Spleen (tissue), 11 donors: Measurements from ENCODE around the gene UPK3A. TPM values are rescaled to one million over a fixed set of nuclear protein-coding genes. Genes with fewer than 3 reads are reported as not detected.
A peak's percentile ranks its signal among the peaks of the same experiment; 100 is the strongest.

Experiments used
- DNase-seq: peaks from one replicate; pipeline ENCODE4 v3.0.0-alpha.2; 2020
- H3K27ac ChIP-seq, 8 donors: fragments of 200-600 bp; sonication (generic) in 7 of 8; 1 replicate in 4 of 8; 2 replicates in 4 of 8; pipeline versions ENCODE4 v1.5.0 to v1.8.0; 2016 to 2021; ENCODE audit warnings: inconsistent platforms in 4 of 8, mild to moderate bottlenecking in 4 of 8, moderate library complexity in 1 of 8
- H3K27me3 ChIP-seq, 7 donors: fragments of 200-600 bp; sonication (generic) in 6 of 7; replicated peaks in 1 of 7; 1 replicate in 4 of 7; 2 replicates in 3 of 7; pipeline versions ENCODE4 v1.5.0 to v1.8.0; 2016 to 2021; ENCODE audit warnings: inconsistent platforms in 3 of 7, mild to moderate bottlenecking in 1 of 7
- H3K36me3 ChIP-seq, 6 donors: fragments of 200-600 bp; sonication (generic) in 5 of 6; 1 replicate in 4 of 6; 2 replicates in 2 of 6; pipeline versions ENCODE4 v1.5.0 to v1.8.0; 2016 to 2021; ENCODE audit warnings: inconsistent platforms in 2 of 6
- H3K4me1 ChIP-seq, 6 donors: fragments of 200-600 bp; sonication (generic) in 5 of 6; 1 replicate in 3 of 6; 2 replicates in 3 of 6; pipeline versions ENCODE4 v1.5.0 to v1.8.0; 2016 to 2021; ENCODE audit warnings: inconsistent platforms in 3 of 6
- H3K4me3 ChIP-seq, 8 donors: fragments of 200-600 bp; sonication (generic) in 7 of 8; 1 replicate in 4 of 8; 2 replicates in 4 of 8; pipeline versions ENCODE4 v1.5.0 to v1.8.0; 2016 to 2021; ENCODE audit warnings: inconsistent platforms in 4 of 8, mild to moderate bottlenecking in 4 of 8, moderate library complexity in 2 of 8
- H3K9me3 ChIP-seq, 8 donors: fragments of 200-600 bp; sonication (generic) in 7 of 8; 1 replicate in 4 of 8; 2 replicates in 4 of 8; pipeline versions ENCODE4 v1.5.0 to v1.8.0; 2016 to 2021; ENCODE audit warnings: inconsistent platforms in 4 of 8
- CTCF ChIP-seq, 11 experiments: fragments of 200-600 bp in 7 of 11; fragments of 450-650 bp in 4 of 11; sonication (generic) in 4 of 11; IDR thresholded peaks in 8 of 11; conservative IDR thresholded peaks in 3 of 11; 1 replicate in 7 of 11; 2 replicates in 4 of 11; pipeline versions ENCODE4 v1.4.0 to v1.8.0; 2016 to 2021; ENCODE audit warnings: antibody characterized with exemption in 11 of 11, inconsistent platforms in 4 of 11, mild to moderate bottlenecking in 1 of 11
- POLR2A ChIP-seq, 3 donors: fragments of 450-650 bp; IDR thresholded peaks; one replicate each; pipeline ENCODE4 v1.5.1; 2017; ENCODE audit warnings: antibody characterized with exemption in 3 of 3, mild to moderate bottlenecking in 1 of 3
- POLR2AphosphoS5 ChIP-seq, 3 donors: sonication (generic); formaldehyde crosslinking; IDR thresholded peaks; one replicate each; pipeline ENCODE4 v1.5.1; 2017; ENCODE audit warnings: antibody characterized with exemption in 3 of 3
- WGBS, 5 donors: extraction: QIAGEN DNeasy Blood & Tissue Kit in 3 of 5; methylation state at CpG; one replicate each; pipeline versions ENCODE4 v1.1.5 to v1.1.7; 2013 to 2018; 5-methylcytosine and 5-hydroxymethylcytosine counted together
- intact Hi-C: fragments of 100-400 bp; cut with DNase I; formaldehyde crosslinking; loops from one replicate; pipeline ENCODE4 v1.15.0; 2023; ENCODE audit warnings: low total_unique reads
- polyA plus RNA-seq, 3 donors: library from polyadenylated mRNA; stranded (reverse); fragments of 200-250 nt; gene quantifications; one replicate each; pipeline ENCODE4 v1.2.1, GENCODE V29; 2013
- total RNA-seq, 7 donors: library from RNA; depleted of rRNA in 3 of 7; stranded (reverse); fragments of >200 nt in 3 of 7; fragmentation: NEBNext Ultra II Directional in 4 of 7; extraction: Animal tissue kit (Norgen Biotek cat#: 25700) in 4 of 7; gene quantifications; one replicate each; pipeline versions ENCODE4 v1.1.0 to v1.2.1, GENCODE V29; 2016 to 2021
- donor health status: healthy with polysubstance abuse.
- donor health status: DM: no; HTN: no; CAD: no; lungs with moderate emphysema.
- donor health status: DM: no; HTN: no; CAD: no.
- donor health status: Bipolar disorder and iron deficiency.
- donor health status: healthy.
- donor health status: DM: no; HTN: no; CAD: no.
- donor health status: DM: yes; HTN: yes; CAD: no.

The UPK3A gene
- total and polyA plus RNA-seq, 10 donors, result 0.35 to 2.7 (median 1.4) TPM; not detected in 5

- Histone ChIP-seq H3K27me3 (no peaks in the 10 kb centered on the region), H3K27ac (peak overlapping the region in 6 of 8 donors; percentile 79 to 92 (median 84)), H3K4me1 (peaks cover 6 to 64% (median 39%) of the 10 kb centered on the region in 6 donors), H3K36me3 (peaks cover 0 to 41% (median 22%) of the 10 kb centered on the region in 6 donors), H3K9me3 (no peaks in the 10 kb centered on the region), H3K4me3 (no peak overlapping the region)
- no peak for DNase-seq
- TF ChIP-seq POLR2A (IDR thresholded peaks at IDR 0.05) (no peak), POLR2AphosphoS5 (IDR thresholded peaks at IDR 0.05) (no peak), CTCF (IDR thresholded peaks at IDR 0.05 in 8 of 11, conservative IDR thresholded peaks at IDR 0.05 in 3 of 11) (no peak)
- intact Hi-C loops, result no loop called here
- WGBS, 5 donors, result 84 to 91% (median 88%) methylated on average over 9 of the region's 9 CpGs
Observed at GRCh38 chr22:45320357-45320976, 35.7 kb downstream of the UPK3A start.

GRCh38 chr22:45321827-45322226 lies 37.1 kb downstream of the UPK3A start:
- H3K27ac ChIP-seq, result peak overlapping the region in 3 of 8 donors; percentile 2 to 85 (median 84)
- peaks cover 6 to 51% (median 38%) of the 10 kb centered on the region in 6 donors for H3K4me1 ChIP-seq
- 70 to 87% (median 77%) methylated on average over 12 of the region's 12 CpGs for WGBS, 5 donors
- intact Hi-C loops, result no loop called here
- H3K36me3 ChIP-seq, result peaks cover 0 to 52% (median 26%) of the 10 kb centered on the region in 6 donors
- H3K4me3 ChIP-seq, result no peak overlapping the region
- DNase-seq, result peak; percentile 42
- no peak for TF ChIP-seq POLR2AphosphoS5 (IDR thresholded peaks at IDR 0.05)
- no peak for TF ChIP-seq CTCF (IDR thresholded peaks at IDR 0.05 in 8 of 11, conservative IDR thresholded peaks at IDR 0.05 in 3 of 11)
- TF ChIP-seq POLR2A (IDR thresholded peaks at IDR 0.05), result no peak
- H3K27me3 ChIP-seq, result no peaks in the 10 kb centered on the region
- no peaks in the 10 kb centered on the region for H3K9me3 ChIP-seq

GRCh38 chr22:45322873-45323525 lies 38.2 kb downstream of the UPK3A start:
- DNase-seq, result peak; percentile 18
- Histone ChIP-seq H3K27me3 (no peaks in the 10 kb centered on the region), H3K36me3 (peaks cover 0 to 64% (median 33%) of the 10 kb centered on the region in 6 donors), H3K9me3 (no peaks in the 10 kb centered on the region), H3K4me1 (peaks cover under 1 to 39% (median 26%) of the 10 kb centered on the region in 6 donors), H3K27ac (peak overlapping the region in 3 of 8 donors; percentile 5 to 31 (median 25)), H3K4me3 (no peak overlapping the region)
- TF ChIP-seq POLR2AphosphoS5 (IDR thresholded peaks at IDR 0.05) (no peak), POLR2A (IDR thresholded peaks at IDR 0.05) (no peak), CTCF (IDR thresholded peaks at IDR 0.05 in 8 of 11, conservative IDR thresholded peaks at IDR 0.05 in 3 of 11) (no peak)
- WGBS, 5 donors, result 89 to 96% (median 91%) methylated on average over 23 to 24 of the region's 24 CpGs
- intact Hi-C loops, result no loop called here

- intact Hi-C loops, result no loop called here
- TF ChIP-seq CTCF (IDR thresholded peaks at IDR 0.05 in 8 of 11, conservative IDR thresholded peaks at IDR 0.05 in 3 of 11) (no peak), POLR2A (IDR thresholded peaks at IDR 0.05) (no peak), POLR2AphosphoS5 (IDR thresholded peaks at IDR 0.05) (no peak)
- H3K27ac ChIP-seq, result peak overlapping the region in 1 of 8 donors; percentile 31
- peaks cover 0 to 71% (median 36%) of the 10 kb centered on the region in 6 donors for H3K36me3 ChIP-seq
- H3K9me3 ChIP-seq, result no peaks in the 10 kb centered on the region
- H3K4me1 ChIP-seq, result peaks cover 0 to 37% (median 21%) of the 10 kb centered on the region in 6 donors
- 82 to 94% (median 90%) methylated on average over 7 of the region's 7 CpGs for whole genome bisulfite sequencing, 5 donors
- peak; percentile 23 for DNase-seq
- no peaks in the 10 kb centered on the region for H3K27me3 ChIP-seq
- no peak overlapping the region for H3K4me3 ChIP-seq
Observed at GRCh38 chr22:45323695-45324094, 38.9 kb downstream of the UPK3A start.
